ENCODE data around the gene SLC37A2.

DNA sequence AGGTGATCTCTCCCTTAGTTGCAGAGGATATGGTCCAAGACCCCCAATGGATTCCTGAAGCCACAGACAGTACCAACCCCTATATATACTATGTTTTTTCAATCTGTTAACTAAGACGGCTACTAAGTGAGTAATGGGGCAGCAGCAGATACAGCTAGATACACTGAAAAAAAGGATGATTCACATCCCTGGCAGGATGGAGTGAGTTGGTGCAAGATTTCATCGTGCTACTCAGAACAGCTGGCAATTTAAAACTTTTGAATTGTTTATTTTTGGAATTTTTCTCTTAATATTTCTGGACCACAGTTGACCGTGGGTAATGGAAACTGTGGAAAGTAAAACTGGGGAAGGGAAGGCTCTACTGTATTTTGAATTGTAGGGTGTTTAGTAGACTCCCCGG lies 65.3 kb downstream of the SLC37A2 start:
- TF ChIP-seq CTCF (conservative IDR thresholded peaks at IDR 0.05; ENCODE audit: low read depth, low read length) (no peak), POLR2A (IDR thresholded peaks at IDR 0.05; ENCODE audit: low read depth, low read length) (no peak), SMC3 (IDR thresholded peaks at IDR 0.05; ENCODE audit: low read depth, low read length) (no peak), RAD21 (IDR thresholded peaks at IDR 0.05; ENCODE audit: low read length) (no peak), RFX5 (IDR thresholded peaks at IDR 0.05; ENCODE audit: low read depth, low read length) (no peak), ELK1 (IDR thresholded peaks at IDR 0.05; ENCODE audit: borderline replicate concordance, low read depth, low read length) (no peak)

Data from IMR-90 (cell line).